ENCODE data around the gene CLIC1.
A peak's percentile ranks its signal among the peaks of the same experiment; 100 is the strongest.

Gene CLIC1

DNA sequence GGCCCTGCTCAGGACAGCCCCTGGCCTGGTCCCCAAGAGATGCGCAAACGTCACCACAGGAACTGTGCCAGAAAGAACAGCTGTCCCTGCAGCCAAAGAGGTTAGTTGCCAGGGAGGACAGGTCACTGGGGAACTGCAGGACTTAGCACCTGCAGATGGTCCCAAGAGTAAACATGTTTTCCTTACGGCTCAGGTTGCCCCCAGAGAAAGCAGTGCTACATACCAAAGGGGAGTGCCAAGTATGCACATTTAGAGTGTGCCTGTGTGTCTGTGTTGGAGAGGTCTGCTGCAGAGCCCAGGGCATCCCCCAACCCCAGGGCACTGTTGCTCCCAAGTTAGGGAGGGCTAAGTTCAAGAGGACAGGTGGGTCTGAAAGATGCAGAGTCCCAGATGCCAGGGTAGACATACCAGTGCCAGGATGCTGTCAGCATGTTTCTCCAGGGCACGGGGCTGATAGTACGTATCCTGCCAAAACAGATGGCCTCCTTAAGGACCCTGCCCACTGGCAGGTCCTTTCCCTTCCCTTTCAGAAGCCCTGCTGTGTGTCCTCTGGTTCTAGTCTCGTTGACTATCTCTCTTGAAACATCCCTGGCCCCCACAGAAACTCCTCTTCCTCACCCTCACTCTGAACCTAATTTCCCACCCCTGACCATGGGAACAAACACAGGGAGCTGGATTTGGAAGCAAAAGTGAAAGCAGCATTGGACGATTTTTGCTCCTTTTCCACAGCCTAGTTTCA lies 34.5 kb downstream of the CLIC1 start:
- peak; percentile 44 for DNase-seq (ENCODE audit: low read depth)

DNA sequence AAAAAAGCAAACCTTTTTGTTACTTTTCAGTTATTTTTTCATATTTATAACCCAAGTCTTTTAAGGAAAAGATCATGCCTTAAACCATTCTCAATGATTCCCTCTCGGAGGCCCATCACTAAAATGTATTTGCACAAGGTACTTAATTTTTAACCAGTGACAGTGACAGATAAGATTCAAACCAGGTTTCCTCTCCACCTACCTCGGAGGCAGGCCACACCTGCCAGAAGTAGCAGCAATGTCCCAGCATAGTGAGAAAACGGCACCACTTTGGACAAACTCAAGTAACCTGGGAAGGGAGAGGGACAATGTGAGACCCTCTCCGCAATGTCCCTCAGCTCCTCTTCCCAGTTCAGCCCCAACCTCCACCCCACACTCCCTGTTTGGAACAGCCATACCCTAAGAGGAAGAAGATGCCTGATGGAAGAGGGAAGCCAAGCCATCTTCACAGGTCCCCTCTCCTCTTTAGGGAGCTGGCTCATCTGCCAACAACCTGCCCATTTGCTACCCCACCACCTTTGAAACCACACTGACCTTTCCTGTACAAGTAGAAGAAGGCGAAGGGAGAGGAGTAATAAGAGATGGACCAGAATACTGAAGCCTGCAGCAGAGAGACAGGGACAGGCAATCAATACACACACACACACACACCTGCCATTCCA lies 35.5 kb downstream of the CLIC1 start:
- no peak for DNase-seq (ENCODE audit: low read depth)

DNA sequence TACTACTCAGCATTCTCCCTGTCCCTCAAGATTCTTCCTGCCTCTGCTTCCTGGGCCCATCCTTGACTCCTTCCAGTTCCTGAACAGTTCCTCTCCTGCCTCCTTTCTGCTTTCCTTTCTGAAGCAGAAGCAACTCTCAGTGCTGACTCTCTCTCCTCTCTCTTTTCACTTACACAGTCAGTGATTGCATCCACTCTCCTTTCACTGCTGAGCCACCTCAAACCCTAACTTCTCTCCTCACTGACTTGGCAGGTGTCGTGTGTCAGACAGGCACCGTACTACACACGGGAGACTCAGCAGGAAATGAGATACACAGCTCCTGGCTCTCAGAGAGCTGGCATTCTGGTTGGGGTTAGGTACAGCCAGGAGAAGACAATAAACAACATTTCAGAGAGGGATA lies 38.8 kb downstream of the CLIC1 start:
- no peak for DNase-seq (ENCODE audit: low read depth)

DNA sequence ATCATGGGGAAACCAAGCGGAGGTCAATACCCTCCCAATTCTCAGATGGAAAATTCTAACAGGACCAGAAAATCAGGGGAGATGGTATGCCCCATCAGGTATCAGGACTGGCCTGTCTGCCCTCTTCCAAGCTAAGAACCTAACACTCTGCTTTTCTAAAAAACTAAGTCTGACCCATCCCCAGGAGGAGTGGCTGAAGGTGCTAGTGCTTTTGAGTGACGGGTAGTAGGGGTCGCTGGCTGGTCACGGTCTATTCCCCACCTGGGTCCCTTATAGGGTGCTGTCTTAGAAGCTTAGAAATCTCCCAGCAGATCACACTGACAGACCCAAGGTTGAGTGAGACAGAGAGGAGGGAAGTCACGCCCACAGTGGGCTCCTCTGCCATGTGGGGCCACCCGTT lies 42.8 kb downstream of the CLIC1 start:
- DNase-seq (ENCODE audit: low read depth) = no peak

DNA sequence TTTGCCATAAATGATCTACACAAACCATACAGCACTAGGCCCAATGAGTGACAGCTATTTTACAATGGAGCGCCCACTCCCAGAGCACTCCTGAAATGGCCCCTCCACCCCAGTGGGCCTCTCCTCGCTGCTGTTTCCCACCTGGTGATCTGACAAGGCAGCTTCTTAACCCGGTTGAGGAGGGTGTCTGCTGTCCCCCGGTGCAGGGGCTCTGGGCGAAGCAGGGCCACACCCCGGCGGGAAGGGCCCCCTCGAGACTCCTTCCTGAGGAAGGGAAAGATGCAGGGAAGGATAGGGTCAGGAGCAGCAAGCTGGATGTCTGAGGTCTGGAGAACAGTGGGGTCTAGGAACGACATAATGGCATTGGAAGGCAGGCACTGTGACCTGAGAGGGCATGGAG lies 43.4 kb downstream of the CLIC1 start:
- no peak for DNase-seq (ENCODE audit: low read depth)

DNA sequence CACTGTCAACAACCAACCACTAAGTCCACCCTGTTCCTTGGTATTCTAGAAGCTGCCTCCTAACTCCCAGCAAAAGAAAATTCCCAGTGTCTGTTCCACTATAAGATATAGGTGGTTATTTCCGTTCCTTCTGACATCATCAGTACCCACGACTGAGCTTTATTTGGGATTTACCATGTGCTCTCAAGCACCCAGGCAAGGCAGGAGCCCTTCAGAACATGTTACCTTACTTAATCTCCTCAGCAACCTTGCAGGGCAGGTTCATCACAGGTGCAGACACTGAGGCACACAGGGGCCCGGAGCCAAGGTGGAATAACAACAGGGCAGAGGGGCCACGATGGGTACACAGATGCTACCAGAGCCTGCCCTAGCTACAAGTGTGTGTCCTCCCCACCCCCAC lies 44.0 kb downstream of the CLIC1 start:
- DNase-seq (ENCODE audit: low read depth) = no peak

DNA sequence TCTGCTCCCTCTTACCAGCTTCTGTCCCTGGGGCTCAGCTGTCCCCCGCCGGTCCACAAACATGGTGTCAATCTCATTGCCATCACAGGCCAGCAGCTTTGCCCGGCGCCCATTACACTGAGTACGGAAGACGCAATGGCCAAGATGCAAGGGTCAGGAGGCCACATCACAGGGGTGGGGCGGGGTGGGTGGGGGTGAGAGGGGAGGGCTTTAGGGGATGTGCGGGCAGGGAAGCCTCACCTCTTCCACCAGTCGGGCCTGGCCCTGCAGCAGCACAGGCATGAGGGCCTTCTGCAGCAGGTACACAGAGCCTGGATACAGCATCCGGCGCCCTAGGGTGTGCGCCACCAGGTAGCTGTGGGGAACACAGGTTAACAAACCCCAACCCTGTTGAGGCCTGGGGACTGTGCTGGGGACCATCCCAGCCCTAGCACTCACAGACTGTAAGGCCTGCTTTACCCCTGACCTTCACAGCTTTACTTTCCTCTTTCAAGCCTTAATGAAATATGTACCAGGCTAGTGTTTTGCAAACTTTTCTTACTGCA lies 44.7 kb downstream of the CLIC1 start:
- no peak for DNase-seq (ENCODE audit: low read depth)

DNA sequence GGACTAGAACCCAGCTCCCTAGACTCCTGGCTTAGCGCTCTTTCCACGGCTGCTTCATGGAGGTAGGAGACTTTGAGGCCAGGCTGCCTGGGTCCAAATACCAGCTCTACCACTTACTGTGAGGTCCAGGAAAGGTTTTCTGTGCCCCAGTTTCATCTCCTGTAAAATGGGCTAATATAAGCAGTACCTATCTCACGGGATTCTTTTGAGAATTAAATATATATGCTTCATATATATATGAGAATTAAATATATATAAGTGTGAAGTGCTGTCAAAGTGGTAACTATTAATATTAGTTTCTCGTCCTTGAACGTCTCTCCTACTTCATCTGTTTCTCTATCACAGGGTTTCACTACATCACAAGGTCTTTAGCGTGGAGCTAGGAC lies 45.3 kb downstream of the CLIC1 start:
- no peak for DNase-seq (ENCODE audit: low read depth)

DNA sequence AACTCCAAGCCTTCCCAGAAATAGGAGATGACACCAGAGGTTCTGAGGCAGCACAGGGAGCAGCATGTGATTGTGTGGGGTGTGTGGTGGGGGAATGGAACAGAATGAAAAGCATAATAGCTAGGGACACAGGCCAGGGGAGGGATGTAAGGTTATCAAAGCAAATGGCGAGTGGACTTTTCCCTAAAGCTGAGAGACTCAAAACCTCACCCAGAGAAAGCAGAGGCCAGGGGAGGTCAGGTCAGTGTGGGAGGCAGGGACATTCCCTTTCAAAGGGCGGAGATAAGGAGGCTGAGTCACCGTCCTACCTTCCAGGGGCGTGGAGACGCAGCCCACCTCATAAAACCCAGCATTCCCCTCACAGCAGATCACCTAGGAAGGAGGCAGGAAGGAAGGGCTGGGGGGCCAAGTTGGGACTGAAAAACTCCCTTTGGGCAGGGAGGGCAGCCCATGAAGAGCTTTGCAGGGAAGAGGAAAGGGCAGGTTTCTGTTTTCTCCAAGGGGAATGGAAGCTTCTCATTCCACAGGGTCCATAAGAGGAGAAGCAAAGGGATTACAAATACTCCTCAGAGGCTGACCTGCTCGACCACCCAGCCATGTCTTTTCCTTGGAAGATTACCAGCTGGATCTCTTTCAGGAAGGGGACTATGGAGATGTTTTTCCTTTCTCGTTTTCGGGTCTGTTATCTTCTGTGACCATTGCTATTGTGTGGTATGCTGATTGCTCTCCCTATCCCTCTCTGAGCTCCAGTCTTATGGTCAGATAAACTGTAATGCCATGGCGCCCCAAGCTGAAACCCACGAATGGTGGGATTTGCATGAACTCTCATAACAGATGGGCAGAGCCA lies 45.9 kb downstream of the CLIC1 start:
- DNase-seq (ENCODE audit: low read depth) = no peak

DNA sequence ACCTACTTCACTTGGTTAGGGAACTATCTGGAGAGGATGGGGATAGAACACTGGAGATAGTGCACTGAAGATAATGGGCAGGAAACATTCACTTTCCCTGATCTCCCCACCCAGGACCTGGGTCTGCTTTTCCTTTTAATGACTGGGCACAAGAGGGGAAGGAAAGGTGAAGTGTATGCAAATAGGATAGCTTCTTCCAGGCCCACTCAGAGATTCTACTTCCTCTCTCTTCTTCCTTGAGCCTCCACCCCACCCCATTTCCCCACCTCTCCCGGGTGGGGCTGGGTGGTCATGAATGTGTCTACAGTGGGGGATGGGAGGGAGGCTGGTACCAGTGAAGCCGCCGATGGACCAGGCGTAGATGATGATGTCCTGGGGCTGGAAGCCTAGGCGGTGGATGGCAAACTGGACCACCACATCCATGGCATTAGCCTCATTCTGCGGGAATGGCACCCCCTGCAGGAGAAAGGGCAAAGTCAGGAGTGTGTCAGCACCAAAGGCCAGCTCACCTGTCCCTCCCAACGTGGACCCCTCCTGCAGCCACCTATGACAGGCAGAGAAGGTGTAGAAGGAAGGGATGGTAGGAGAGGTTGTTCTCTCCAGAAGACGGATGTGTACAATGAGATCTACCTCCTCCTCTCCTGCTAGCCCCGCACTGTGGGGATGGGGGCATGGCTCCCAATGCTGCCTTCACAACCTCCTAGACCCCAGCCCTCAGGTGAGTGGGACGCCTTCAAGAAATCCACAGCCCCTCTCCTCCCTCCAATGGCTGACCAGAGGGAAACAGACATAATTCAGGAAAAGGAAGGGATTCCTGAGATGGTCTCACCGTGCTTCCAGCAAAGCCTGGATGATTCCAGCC lies 46.9 kb downstream of the CLIC1 start:
- no peak for DNase-seq (ENCODE audit: low read depth)

DNA sequence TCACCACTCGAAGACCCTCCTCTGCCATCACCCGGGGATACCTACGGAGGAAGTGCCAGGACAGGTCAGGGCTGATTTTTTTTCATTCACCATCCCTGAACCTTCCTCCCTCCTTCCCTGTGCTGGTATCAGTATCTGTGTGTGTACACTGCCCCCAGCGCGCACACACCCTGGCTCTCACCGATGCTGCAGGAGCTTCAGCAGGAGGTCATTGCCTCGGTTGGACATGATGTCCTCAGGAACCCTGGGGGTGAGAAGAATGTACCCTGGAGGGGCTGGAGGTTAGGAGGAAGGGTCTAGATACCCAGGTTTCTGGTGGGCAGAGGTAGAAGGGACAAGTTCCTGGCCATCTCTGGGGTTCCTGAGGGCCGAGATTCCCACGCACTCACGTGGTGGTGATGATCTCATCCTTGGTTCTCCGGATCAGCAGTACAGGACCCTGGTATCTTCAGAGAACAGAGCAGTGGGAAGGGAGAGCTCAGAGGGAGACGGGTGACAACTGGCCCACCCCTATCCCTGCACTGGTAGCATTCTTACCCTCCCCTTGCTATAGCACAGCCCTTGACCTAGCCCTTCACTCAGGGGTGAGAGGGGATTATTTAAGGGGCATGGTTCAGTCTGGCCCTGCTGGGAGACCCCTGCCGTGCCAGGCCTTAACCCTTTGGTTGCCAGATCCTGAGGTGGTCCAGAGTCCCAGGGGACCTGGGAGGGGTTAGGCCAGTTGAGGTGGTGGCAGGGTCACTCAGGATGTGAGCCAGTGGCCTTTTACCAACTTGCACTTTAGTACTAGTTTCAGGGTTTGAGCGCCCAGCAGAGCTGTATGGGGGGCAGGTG lies 48.3 kb downstream of the CLIC1 start:
- no peak for DNase-seq (ENCODE audit: low read depth)

DNA sequence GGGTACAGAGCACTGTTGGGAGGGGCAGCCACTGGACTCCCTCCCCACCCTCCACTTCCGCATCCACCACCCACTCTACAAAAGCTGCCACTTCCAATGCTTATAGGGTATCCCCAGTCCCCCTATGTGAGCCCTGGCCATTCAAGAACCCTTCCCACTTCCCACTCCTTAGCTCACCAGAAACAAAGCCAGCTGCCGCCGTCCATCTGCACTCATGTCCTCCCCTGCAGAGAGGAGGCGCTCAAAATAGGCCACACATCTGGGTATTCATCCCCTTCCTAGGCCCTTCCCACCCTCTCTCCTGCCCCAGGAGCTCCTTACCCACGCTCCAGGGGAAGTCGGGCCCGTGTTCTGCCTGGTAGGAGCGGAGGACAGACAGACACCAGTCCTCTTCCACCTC lies 49.0 kb downstream of the CLIC1 start:
- DNase-seq (ENCODE audit: low read depth) = no peak

DNA sequence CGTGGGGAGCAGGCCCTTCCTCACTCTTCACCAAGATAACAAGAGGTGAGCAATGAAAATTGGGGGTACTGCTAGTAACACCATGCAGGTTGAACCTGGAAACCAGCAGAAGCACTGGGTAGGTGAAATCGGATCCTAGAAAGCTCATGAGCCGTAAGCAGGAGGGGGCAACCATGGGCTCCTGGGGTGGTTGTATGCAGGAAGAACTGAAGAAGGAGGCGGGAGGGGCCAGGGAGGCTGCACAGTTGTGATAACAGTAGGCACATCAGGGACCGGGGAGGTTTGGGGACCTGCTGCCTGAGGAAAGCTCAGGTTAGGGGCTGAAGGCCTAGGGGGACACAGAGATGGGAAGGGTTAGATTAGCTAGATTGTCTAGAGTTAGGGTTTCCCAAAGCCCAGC lies 49.8 kb downstream of the CLIC1 start:
- DNase-seq (ENCODE audit: low read depth) = no peak

DNA sequence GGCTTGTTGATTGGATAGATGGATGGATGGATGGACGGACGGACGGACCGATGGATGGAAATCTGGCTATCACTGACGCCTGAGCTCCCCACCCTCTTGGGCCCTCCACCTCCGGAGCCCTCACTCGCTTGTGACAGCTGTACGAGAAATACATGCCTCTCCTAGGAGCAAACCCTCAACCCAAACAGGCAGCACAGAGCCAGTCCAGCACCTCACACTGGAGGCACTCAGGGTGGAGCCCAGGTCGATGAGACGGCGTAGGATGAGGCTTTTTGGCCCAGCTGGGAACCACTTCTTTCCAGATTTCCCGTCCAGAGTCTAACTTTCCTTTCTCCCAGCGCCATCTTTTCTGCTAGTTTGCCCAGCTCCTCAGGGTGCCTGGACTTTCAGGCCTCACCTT lies 52.7 kb downstream of the CLIC1 start:
- no peak for DNase-seq (ENCODE audit: low read depth)

DNA sequence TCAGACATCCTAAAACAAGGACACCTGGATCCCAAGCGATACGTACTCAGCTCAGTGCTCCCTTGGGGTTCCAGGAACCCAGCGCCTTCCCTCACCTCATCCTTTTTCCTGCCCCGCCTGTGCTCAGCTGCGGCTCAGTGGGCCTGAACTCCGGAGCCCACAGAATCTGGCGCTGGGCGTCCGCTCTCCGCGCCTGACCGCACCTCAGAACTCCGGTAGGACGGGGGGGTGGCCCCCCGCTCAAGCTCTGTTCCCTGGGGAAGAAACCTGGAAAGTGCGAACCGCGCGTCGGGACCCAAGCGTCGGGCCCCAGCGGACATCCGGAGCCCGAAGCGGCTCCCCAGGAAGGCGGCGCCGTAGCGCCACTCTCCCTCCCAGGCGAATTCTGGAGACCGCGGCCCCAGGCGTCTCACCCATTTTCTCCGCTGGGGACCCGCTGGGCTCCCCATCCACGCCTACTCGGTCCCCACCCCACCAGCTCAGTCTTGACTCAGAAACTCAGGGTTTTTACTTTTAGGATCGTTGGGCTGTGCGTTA lies 55.1 kb downstream of the CLIC1 start:
- DNase-seq (ENCODE audit: low read depth) = peak; percentile 60
